GM12801 (cell line): Measurements from ENCODE around the gene OGFOD2.

Experiments used
- TF ChIP-seq, protein P1 (sequence below): IDR thresholded peaks from one replicate; pipeline ENCODE4 v1.5.1; 2011; ENCODE audit warnings: control low read depth; ENCODE audit not compliant: insufficient read length; ENCODE audit errors: extremely low read depth

OGFOD2 gene

DNA sequence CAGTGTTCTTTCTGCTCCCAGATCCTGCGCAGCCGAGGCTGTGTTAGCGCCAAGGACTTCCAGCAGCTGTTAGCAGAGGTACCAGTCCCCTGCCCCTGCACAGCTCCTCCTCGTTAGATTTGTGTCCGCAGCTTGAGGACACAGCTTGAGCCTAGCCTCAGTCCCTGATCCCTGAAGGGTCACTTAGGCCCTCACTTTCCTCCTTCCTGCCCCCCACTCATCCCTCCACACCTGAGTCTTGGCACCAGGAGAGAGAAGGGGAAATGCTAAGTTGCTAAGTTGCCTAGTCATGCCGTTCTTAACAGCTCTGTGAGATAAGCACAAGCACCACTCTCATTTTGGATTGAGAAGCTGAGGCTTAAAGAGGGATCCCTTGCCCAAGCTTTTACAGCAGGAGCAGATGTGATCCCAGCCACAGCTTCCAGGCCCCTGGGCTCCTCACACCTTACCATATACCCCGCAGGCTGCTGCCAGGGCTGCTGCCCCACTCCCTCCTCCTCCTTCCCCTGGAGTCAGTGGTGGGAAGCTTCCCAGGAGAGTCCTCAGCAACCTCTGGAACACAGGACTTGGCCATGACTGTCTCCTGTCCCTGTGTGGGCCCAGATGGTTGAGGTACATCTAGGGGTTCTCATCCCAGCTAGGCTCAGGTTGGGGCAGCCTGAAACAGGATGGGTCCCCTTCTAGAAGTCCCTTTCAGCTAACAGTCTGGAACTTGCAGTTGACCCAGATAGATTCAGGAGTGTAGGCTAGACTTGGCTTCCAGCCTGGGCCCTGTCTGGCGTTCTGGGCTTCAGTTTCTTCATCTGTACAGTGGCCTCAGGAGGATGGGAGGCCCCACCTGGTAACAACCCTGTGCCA lies 975 bp downstream of the OGFOD2 start:
- TF ChIP-seq, protein P1, sequence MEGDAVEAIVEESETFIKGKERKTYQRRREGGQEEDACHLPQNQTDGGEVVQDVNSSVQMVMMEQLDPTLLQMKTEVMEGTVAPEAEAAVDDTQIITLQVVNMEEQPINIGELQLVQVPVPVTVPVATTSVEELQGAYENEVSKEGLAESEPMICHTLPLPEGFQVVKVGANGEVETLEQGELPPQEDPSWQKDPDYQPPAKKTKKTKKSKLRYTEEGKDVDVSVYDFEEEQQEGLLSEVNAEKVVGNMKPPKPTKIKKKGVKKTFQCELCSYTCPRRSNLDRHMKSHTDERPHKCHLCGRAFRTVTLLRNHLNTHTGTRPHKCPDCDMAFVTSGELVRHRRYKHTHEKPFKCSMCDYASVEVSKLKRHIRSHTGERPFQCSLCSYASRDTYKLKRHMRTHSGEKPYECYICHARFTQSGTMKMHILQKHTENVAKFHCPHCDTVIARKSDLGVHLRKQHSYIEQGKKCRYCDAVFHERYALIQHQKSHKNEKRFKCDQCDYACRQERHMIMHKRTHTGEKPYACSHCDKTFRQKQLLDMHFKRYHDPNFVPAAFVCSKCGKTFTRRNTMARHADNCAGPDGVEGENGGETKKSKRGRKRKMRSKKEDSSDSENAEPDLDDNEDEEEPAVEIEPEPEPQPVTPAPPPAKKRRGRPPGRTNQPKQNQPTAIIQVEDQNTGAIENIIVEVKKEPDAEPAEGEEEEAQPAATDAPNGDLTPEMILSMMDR, result no peak

DNA sequence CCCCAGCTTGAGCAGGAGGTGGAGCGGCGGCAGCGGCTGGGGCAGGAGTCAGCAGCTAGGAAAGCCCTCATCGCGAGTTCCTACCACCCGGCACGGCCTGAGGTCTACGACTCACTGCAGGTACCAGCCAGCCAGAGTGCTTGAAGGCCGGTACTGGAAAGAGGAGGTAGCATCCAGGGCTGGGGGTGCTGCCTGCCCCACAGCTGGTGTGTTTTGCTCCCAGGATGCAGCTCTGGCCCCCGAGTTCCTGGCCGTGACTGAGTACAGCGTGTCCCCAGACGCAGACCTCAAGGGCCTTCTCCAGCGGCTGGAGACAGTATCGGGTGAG lies 1.6 kb downstream of the OGFOD2 start:
- TF ChIP-seq, protein P1, result no peak

DNA sequence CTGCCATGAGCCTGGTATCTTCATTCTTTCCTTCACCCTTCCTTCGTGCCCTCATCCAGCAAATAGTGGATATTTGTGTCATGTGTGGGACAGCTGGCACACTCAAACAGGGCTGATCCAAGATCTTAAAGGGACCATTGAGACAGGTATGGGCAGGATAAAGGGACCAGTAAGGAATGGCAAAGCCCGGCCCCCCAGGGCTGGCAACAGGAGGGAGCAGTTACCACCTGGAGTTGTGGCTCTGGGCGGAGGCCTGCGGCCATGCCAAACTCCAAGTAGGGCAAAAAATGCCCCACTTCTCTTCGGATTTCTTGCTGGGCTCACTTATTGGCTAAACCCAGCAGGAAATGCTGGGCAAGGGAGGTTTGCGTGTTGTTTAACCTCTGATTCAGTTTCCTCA lies 2.1 kb downstream of the OGFOD2 start:
- TF ChIP-seq, protein P1, result no peak

DNA sequence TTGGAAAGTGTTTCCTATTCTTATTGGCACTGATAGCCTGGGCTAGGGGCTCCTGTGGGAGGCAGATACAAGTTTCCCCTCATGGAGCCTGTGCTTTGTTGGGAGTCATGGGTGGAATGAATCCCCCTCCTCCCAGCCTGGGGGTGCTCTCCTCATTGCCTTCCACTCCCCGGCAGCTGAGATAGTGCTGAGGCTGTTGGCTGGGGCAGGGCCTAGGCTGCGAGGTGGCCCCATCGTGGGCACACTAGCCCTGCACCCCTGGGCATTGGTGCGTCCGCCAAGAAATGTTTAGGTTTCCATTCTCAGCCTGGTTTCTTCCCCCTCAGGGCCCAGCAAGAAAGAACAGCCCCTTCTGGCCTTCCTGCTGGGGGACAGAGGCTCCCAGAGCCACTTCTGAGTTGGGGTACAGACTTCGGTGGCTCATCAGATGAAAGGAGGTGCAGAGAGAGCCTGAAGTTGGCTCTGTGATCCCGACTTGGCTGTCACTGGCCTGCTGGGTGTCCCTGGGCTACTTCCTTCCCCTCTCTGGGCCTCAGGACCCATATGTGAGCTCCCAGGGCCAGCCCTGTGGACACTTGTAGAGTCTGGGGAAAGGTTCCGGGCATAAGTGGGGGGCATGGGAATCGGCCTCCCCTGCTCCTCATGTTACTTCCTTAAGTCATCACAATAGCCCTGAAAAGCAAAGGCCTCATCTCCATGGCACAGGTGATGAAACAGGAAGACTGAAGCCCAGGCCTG lies 2.8 kb downstream of the OGFOD2 start:
- TF ChIP-seq, protein P1, result no peak

DNA sequence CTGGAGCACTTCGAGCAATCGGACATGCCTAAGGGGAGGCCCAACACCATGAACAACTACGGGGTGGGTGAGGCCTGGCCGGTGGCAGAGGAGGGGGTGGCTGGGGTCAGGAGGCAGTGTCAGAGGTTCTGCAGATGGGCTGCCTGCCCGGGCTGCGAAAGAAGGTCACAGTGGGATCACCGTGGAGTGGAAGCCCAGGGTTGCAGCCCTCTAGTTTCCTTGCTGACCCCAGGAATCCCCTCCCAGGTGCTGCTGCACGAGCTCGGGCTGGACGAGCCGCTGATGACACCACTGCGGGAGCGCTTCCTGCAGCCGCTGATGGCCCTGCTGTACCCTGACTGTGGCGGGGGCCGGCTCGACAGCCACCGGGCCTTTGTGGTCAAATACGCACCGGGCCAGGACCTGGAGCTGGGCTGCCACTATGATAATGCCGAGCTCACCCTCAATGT lies 3.5 kb downstream of the OGFOD2 start:
- TF ChIP-seq, protein P1, result no peak

DNA sequence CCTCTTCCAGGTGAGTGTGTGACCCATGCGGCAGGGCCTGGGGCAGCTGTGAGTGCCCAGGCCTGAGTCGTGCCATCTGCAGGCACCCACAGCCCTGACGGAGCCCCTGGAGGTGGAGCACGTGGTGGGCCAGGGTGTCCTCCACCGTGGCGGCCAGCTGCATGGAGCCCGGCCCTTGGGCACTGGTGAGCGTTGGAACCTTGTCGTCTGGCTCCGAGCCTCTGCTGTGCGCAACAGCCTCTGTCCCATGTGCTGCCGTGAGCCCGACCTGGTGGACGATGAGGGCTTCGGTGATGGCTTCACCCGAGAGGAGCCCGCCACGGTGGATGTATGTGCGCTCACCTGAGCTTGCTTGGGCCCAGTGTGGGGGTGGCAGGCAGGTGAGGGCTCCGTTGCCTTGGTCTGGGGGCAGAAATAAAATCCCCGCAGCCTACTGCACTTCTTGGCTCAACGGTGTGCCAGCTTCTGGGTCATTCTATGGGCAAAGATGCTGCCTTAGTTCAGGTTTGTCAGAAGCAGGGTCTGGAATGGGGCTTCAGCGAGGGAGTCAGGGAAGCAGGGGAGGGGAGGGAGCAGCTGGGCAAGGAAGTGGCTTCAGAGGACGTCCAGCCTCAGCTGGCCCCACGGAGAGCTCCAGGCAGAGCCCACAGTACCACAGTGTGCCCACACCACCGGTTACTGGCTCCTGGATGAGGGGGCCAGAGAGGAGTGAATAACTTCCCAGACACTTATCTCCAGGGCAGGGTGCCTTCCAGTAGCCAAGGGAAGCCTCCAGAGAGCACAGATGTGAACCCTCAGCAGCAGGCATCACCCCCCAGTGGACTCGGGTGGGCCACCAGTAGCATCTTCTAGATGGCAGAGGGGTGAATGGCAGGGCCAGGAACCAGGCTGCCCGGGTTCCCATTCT lies 4.2 kb downstream of the OGFOD2 start:
- TF ChIP-seq, protein P1, result no peak

DNA sequence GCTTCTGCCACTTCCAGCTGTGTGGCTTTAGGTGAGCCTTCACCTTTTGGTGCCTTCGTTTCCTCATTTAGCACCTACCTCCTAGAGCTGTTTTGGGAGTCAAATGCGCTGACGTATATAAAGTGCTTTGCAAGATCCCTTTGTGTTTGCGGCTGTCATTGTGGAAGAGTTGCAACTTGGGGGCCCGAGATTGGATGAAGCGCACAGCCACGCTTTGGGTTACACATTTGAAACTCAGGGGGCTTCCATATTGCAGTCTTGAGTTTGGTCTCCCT lies 4.8 kb downstream of the OGFOD2 start:
- TF ChIP-seq, protein P1, result no peak
